HG03342 (cell line): ENCODE measurements around the gene PANK3.

Source experiments
- ATAC-seq: cut with Tn5 transposase; IDR thresholded peaks from one replicate; pipeline ENCODE4 v1.9.1; 2021; ENCODE audit warnings: mild to moderate bottlenecking, moderate library complexity; ENCODE audit not compliant: unreplicated experiment

The PANK3 gene

GRCh38 chr5:168578538-168579487 lies at the start of gene PANK3:
Gene PANK3, minus strand, starts transcription at chr5:168579368. Its CDS starts 85 bp downstream, at chr5:168579283.
- ATAC-seq: peak; percentile 55

GRCh38 chr5:168624850-168625364 lies 45.7 kb upstream of the PANK3 start:
- ATAC-seq: no peak

DNA sequence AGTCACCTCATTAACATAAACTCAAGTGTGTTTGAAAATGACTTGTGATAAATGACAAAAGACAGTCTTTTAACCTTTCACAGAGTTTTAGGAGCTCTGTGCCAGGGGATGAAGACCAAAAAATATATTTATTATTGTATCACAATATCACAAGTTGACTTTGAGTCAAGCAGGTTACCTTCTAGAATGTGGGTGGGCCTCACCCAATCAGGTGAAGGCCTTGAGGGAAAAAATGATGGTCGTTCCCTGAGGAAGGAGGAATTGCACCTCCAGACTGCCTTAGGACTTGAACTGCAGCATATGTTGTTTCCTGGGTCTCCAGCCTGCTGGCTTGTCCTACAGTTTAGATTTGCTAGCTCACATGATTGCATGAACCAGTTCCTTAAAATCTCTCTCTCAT lies 41.6 kb upstream of the PANK3 start:
- ATAC-seq: no peak

- no peak for ATAC-seq
Measured at GRCh38 chr5:168614661-168615060, 35.5 kb upstream of the PANK3 start.

GRCh38 chr5:168613996-168614395 lies 34.8 kb upstream of the PANK3 start:
- ATAC-seq: no peak

DNA sequence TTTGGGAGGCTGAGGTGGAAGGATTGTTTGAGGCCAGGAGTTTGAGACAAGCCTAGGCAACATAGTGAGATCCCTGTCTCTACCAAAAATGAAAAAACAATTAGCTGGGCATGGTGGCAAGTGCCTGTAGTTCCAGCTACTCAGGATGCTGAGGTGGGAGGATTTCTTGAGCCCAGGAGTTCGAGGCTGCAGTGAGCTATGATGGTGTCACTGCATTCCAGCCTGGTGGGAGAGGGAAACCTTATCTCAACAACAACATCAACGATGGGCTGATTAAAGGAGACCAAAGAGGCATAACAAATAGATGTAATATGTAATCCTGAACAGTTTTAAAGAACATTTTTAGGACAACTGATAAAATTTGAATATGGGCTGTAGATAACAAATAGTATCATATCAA lies 34.2 kb upstream of the PANK3 start:
- no peak for ATAC-seq

DNA sequence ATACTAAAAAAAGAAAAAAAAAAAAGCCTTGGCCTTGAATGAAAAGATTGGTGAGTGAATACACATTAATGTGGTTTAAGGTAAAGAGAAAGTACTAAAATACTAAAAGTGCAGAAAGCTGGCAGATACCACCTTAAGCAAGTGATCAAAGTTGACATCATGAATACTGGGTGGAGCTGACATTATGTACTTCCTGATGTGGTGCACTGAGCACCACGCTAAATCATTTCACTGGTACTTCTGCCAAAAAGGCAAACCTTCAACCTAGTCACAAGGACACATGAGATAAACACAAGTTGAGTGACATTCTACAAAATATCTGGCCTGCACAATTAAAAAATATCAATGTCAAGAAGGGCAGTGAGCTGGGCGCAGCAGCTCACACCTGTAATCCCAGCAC lies 33.8 kb upstream of the PANK3 start:
- no peak for ATAC-seq

DNA sequence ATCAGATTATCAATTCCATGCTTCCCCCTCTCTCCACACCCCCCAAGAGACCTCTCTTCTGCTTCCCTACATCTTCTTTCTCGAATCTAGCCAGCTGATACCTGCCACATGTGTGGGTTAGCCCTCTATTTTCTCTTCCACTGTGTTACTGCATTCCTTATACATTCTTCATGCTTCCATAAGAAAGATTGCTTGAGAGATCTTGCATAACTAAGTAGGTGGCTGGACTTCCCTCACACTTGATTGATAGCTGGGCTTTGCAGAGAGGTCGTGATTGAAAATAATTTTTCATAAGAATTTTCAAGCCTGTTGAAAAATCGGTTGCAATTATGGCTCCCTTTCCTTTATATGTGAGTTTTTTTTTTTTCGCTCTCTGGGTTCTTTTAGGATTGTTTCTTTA lies 33.0 kb upstream of the PANK3 start:
- no peak for ATAC-seq

- ATAC-seq: no peak
Measured at GRCh38 chr5:168611165-168611564, 32.0 kb upstream of the PANK3 start.

DNA sequence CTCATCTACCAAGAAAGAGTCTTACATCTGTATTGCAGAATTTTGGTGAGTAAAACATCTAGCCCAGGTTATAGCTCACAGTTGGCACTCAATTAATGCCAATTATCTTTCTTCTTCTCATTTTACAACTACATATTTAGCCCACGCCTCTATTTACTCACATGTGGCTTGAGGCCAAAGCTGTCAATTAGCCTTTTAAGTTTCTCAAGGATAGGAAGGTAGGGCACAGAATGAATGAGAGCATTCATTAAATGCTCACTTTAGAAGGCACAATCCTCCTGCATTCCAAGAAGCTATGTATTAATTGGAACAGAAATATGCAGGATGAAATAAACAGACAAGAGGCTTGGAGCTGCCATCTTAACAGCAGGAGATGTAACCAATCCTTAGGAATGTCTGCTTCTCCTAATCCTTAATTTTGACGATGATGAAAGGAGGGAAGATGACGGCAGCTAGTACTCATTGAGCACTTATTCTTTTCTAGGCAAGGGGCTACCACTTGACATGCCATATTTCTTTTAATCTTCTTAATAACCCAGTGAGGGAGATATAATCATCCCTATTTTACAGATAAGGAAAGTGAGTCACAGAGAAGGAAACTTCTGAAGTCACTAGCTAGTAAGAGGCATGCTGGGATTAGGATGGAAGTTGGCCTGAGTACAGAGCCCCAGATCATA lies 30.8 kb upstream of the PANK3 start:
- no peak for ATAC-seq

GRCh38 chr5:168608821-168609220 lies 29.7 kb upstream of the PANK3 start:
- ATAC-seq: no peak

DNA sequence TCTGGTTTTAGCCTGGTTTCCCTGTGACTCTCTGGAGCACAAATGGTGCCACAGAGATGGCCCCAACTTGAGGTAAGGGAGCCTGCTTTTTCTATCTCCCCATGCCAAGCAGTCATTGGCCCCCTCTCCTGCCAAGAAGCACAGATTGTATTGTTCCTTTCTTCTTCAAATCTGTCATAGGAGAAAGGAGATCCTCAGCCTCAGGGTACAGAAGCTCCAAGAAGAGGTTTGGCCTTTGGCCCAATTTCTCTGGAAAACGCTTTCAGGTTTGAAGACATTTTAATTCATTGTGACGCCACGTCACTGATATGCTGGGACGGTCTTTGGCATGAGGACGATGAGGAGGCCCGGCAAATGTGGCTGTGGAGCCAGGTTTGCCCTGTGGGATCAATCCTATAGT lies 29.2 kb upstream of the PANK3 start:
- ATAC-seq: no peak

DNA sequence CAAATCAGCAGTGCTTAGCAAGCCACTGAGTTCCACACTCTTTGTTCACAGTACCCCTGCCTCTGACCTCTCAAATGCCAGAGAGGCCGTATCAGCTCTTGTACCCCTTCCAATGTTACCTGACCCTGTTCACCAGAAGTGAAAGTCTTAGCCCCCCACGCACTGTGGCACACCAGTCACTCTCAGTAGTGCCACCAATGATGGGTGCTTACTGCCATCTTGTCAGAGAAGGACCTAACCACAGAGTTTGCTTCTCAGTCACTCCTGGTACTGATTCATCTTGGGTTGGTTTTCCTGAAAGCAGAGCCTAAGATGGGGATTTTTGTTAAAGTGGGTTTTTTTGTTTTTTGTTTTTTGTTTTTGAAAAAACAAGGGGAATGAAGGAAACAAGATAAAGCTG lies 28.8 kb upstream of the PANK3 start:
- no peak for ATAC-seq

DNA sequence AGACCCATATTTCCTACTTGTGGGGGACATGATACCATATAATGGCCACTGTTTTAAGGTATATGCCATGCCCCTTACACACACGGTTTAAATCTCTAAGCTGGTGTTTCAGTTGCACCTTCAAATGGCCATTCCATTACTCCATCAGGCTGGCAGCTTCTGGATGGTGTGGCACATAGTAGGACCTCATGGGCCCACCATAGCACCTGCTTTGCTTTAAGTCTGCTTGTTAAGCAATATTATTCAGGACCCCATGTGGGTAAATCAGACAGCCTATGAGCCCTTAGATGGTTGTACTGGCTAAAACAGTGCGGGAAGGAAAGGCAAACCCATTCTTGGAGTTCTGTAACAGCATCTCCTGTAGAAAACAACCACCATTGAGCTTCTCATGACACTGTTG lies 27.4 kb upstream of the PANK3 start:
- no peak for ATAC-seq

DNA sequence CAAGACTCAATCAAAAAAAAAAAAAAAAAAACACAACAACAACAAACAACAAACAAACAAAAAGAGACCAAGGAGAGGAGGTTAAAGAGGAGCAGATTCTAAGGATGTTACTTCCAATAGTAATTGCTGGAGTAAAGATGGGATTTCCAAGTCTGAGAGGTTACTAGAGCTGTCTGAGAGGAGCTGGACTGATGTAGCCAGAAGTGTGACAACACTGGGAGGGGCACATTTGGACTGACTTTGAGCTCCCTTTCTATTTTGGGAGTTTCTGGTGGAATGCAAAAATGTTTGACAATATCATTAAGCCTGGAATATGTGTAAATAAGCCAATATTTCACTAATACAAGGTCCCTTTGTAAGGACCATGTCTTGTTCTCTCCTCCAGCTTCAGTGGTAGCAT lies 25.3 kb upstream of the PANK3 start:
- ATAC-seq: no peak

DNA sequence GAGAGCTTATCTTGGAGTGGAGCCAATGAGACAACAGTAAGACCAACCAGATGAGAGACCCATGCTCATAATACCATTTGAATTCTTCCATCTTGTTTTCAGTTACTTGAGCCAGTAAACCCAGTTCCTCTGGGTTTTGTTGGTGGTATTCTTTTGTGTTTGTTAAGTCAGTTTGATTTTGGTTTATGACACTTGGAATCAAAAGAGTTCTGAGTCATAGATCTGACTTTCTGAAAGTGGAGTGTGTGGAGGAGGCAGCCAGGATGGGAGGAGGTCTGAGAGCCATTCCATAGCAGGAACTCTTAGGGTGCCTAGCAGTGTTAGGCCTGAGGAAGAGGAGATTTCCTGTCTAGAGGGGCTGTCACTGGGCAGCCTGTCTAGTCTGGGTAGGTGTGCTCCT lies 24.6 kb upstream of the PANK3 start:
- ATAC-seq: no peak

DNA sequence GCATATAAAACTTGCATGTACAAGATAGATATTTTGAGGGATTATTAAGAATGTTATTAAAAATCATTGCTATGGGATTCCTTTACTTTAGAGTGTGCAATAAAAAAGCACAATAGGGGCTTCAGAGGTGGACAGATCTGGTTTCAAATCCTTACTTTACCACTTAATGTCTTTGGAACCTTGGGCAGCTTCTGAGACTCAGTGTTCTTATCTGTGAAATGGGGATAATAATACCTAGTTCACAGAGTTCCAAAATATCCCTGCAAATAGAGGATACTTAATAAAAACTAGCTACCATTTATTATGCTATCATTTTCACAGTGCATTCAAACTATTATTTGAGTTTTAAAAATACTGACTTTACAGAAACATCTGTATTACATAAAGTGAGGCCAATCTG lies 23.3 kb upstream of the PANK3 start:
- no peak for ATAC-seq

DNA sequence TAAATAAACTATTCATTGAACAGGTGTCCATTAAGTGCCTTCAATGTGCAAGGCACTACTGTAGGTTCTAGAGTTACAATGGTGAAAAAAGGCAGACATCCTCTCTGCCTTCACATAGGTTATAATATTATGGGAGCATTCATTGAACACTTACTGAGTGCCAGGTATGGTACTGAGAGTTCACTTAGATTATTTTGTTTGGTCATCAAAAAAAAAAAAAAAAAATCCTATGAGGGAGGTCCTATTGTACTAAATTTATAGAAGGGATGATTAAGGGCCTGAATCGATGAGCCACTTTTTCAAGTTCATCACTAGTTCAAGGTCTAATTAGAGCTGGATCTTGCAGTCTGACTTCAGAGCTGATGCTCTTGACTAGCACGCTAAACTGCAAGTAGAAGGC lies 22.8 kb upstream of the PANK3 start:
- no peak for ATAC-seq

GRCh38 chr5:168600409-168600808 lies 21.2 kb upstream of the PANK3 start:
- ATAC-seq: no peak

DNA sequence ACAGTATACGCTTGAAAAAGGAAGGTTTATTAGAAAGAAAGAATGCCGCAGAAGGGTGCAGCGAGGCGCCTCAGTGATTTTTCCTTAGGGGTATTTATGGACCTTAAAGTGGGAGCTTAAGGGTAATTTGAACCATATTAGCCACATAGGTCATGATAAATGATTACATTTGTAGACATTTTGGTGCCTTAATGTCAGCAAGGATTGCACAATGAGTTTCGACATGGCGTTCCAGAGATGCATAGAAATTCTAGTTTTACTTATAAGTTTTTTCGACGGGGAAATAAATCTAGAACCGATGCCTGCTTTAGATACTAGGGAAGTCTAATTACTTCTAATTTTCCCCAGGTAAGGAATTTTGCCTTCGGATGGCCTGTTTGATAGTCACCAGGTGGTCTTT lies 20.7 kb upstream of the PANK3 start:
- ATAC-seq: no peak

- no peak for ATAC-seq
Measured at GRCh38 chr5:168598639-168599038, 19.5 kb upstream of the PANK3 start.

- no peak for ATAC-seq
Measured at GRCh38 chr5:168596927-168597326, 17.8 kb upstream of the PANK3 start.
